Stimulated activated CD8-positive, alpha-beta memory T cell treated with anti-CD3 and anti-CD28 coated beads, Interleukin-15, amount 100 ng/mL, for 24 hours (primary cell): ENCODE data around the gene SEMA7A.
"Not testable (repeated sequence)": the region's sequence is repeated elsewhere in the genome, so short reads cannot be mapped to it uniquely, and the experiment has no call there.

ENCODE experiments used
- DNase-seq: peaks from one replicate; pipeline ENCODE4 v3.0.0-alpha.2; 2020; ENCODE audit warnings: low read depth

The SEMA7A gene

GRCh38 chr15:74373056-74373650 lies 60.6 kb downstream of the SEMA7A start:
- DNase-seq: no peak

- DNase-seq: no peak
Measured at GRCh38 chr15:74370471-74370870, 63.3 kb downstream of the SEMA7A start.

GRCh38 chr15:74369756-74370155 lies 64.0 kb downstream of the SEMA7A start:
- DNase-seq: no peak

- no peak for DNase-seq
Measured at GRCh38 chr15:74369084-74369745, 64.5 kb downstream of the SEMA7A start.

GRCh38 chr15:74368121-74368520 lies 65.6 kb downstream of the SEMA7A start:
- DNase-seq: no peak

GRCh38 chr15:74367296-74367854 lies 66.4 kb downstream of the SEMA7A start, which contains the start of gene CYP11A1:
TSS of gene CYP11A1 (minus strand) at chr15:74367646. CDS start at chr15:74367585, 61 bp downstream.
- no peak for DNase-seq

GRCh38 chr15:74365598-74366445 lies 67.9 kb downstream of the SEMA7A start:
- no peak for DNase-seq

- DNase-seq: no peak
Measured at GRCh38 chr15:74364936-74365597, 68.7 kb downstream of the SEMA7A start.

GRCh38 chr15:74362482-74362881 lies 71.3 kb downstream of the SEMA7A start:
- no peak for DNase-seq

GRCh38 chr15:74360855-74361254 lies 72.9 kb downstream of the SEMA7A start:
- not testable (repeated sequence) for DNase-seq

GRCh38 chr15:74359376-74359775 lies 74.4 kb downstream of the SEMA7A start:
- DNase-seq: not testable (repeated sequence)
